HEK293 (cell line): ENCODE results near the gene CEBPZ.
A peak's percentile ranks its signal among the peaks of the same experiment; 100 is the strongest.

Experiments used
- CTCF ChIA-PET: fragments of 350-600 bp; formaldehyde crosslinking; extraction: SDS; loops from one replicate; lab custom pipeline; 2021; ENCODE audit warnings: antibody characterized with exemption; lab: Yijun Ruan, JAX
- POLR2A ChIA-PET: fragments of 300-600 bp; formaldehyde crosslinking; extraction: SDS; loops from one replicate; lab custom pipeline; 2020; ENCODE audit warnings: antibody characterized with exemption, inconsistent platforms; lab: Yijun Ruan, JAX
- H3K27ac ChIP-seq: fragments of 200-500 bp; sonication (Bioruptor generic); 2 replicates; pipeline ENCODE4 v1.5.1; 2014; ENCODE audit warnings: low read depth, low read length, control low read depth, inconsistent platforms; ENCODE audit errors: extremely low read depth
- H3K36me3 ChIP-seq, 2 experiments: fragments of 200-500 bp in 1 of 2; sonication (Bioruptor generic) in 1 of 2; 1 replicate in 1 of 2; 2 replicates in 1 of 2; pipeline ENCODE4 v1.5.1; 2014 to 2017; ENCODE audit warnings: inconsistent platforms in 2 of 2, low read length in 2 of 2; ENCODE audit not compliant: control insufficient read depth in 2 of 2, insufficient read depth in 1 of 2
- H3K4me1 ChIP-seq: fragments of 200-500 bp; sonication (Bioruptor generic); 2 replicates; pipeline ENCODE4 v1.5.1; 2014; ENCODE audit warnings: mild to moderate bottlenecking, low read length, inconsistent platforms; ENCODE audit not compliant: control insufficient read depth, insufficient read depth
- H3K4me3 ChIP-seq: 2 replicates; pipeline ENCODE4 v1.5.1; 2011; ENCODE audit warnings: low read depth, mild to moderate bottlenecking, control low read depth, low read length, moderate library complexity
- H3K9me3 ChIP-seq: fragments of 200-500 bp; sonication (Bioruptor generic); 2 replicates; pipeline ENCODE4 v1.5.1; 2014; ENCODE audit warnings: low read depth, low read length, inconsistent platforms; ENCODE audit not compliant: control insufficient read depth, insufficient read depth
- OSR2 ChIP-seq: fragments of 450-650 bp; formaldehyde crosslinking; IDR thresholded peaks from 2 replicates; pipeline ENCODE4 v1.5.1; 2016; ENCODE audit warnings: missing biosample characterization, missing genetic modification characterization
- SP3 ChIP-seq: fragments of 450-650 bp; formaldehyde crosslinking; IDR thresholded peaks from 2 replicates; pipeline ENCODE4 v1.5.1; 2016; ENCODE audit warnings: missing biosample characterization, missing genetic modification characterization
- TCF7L2 ChIP-seq: IDR thresholded peaks from 2 replicates; pipeline ENCODE4 v1.6.1; 2011; ENCODE audit warnings: low read depth, mild to moderate bottlenecking, inconsistent platforms, low read length, moderate library complexity, borderline replicate concordance
- ZIC2 ChIP-seq: fragments of 450-650 bp; formaldehyde crosslinking; IDR thresholded peaks from 2 replicates; pipeline ENCODE4 v1.5.1; 2016; ENCODE audit warnings: missing biosample characterization, missing genetic modification characterization
- ZNF114 ChIP-seq: fragments of 450-650 bp; formaldehyde crosslinking; IDR thresholded peaks from 2 replicates; pipeline ENCODE4 v1.5.0; 2017; ENCODE audit warnings: missing biosample characterization, missing genetic modification characterization
- ZNF132 ChIP-seq: fragments of 450-650 bp; formaldehyde crosslinking; IDR thresholded peaks from 2 replicates; pipeline ENCODE4 v1.5.1; 2017; ENCODE audit warnings: missing biosample characterization, missing genetic modification characterization, borderline replicate concordance
- ZNF623 ChIP-seq: fragments of 450-650 bp; formaldehyde crosslinking; IDR thresholded peaks from 2 replicates; pipeline ENCODE4 v1.5.1; 2016; ENCODE audit warnings: missing biosample characterization, missing genetic modification characterization
- ZNF645 ChIP-seq: fragments of 450-650 bp; formaldehyde crosslinking; IDR thresholded peaks from 2 replicates; pipeline ENCODE4; 2016; ENCODE audit warnings: missing biosample characterization, missing genetic modification characterization
- ZNF830 ChIP-seq: fragments of 450-650 bp; IDR thresholded peaks from 2 replicates; pipeline ENCODE4 v1.5.0; 2018; ENCODE audit warnings: missing biosample characterization, missing genetic modification characterization, low read depth, mild to moderate bottlenecking, moderate library complexity
- ZNF837 ChIP-seq: fragments of 450-650 bp; formaldehyde crosslinking; IDR thresholded peaks from 2 replicates; pipeline ENCODE4 v1.5.1; 2016; ENCODE audit warnings: missing biosample characterization, missing genetic modification characterization
- TF ChIP-seq, protein P1 (sequence below): fragments of 450-650 bp; formaldehyde crosslinking; IDR thresholded peaks from 2 replicates; pipeline ENCODE4 v1.5.1; 2016; ENCODE audit warnings: missing biosample characterization, missing genetic modification characterization
- TF ChIP-seq, protein P2 (sequence below): IDR thresholded peaks from 2 replicates; pipeline ENCODE4 v1.6.1; 2011; ENCODE audit warnings: mild to moderate bottlenecking, low read depth, low read length, borderline replicate concordance

CEBPZ gene

DNA sequence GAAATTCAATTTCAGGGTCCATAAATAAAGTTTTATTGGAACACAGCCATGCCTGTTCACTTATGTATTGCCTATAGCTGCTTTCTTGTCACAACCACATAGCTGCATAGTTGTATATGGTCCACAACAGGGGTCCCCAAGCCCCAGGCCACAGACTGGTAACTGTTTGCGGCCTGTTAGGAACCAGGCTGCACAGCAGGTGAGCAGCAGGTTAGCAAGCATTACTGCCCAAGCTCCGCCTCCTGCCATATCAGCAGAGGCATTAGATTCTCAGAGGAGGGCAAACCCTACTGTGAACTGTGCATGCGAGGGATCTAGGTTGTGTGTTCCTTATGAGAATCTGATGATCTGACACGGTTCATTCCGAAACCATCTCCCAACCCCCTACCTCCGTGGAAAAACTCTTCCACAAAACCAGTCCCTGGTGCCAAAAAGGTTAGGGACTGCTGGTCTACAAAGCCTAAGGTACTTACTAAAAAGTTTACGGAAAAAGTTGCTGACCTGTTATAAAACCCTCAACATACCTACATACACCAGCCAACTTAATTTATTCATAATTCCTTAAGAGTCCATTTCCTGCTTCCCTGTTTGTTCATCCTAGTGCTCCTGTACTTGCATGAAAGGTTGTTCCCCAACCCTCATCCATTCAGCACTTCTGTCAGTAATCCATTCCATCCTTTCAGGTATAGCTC lies 40.1 kb upstream of the CEBPZ start:
- TF ChIP-seq ZIC2 (tag by site-specific recombination), result peak; percentile 91
- no peak for TF ChIP-seq ZNF132 (tag by site-specific recombination)
- ChIA-PET CTCF (interaction anchor here (0.8 kb wide), 1 partner anchor 125 kb away, joined by 4 read pairs; no protein-coding TSS in a partner anchor), POLR2A (no interaction called here)
- no peak overlapping the region for H3K4me3 ChIP-seq
- no peaks in the 10 kb centered on the region for H3K9me3 ChIP-seq
- H3K36me3 ChIP-seq, result peaks cover 60 to 85% of the 10 kb centered on the region in 2 experiments
- H3K4me1 ChIP-seq, result no peaks in the 10 kb centered on the region
- H3K27ac ChIP-seq, result no peak overlapping the region

DNA sequence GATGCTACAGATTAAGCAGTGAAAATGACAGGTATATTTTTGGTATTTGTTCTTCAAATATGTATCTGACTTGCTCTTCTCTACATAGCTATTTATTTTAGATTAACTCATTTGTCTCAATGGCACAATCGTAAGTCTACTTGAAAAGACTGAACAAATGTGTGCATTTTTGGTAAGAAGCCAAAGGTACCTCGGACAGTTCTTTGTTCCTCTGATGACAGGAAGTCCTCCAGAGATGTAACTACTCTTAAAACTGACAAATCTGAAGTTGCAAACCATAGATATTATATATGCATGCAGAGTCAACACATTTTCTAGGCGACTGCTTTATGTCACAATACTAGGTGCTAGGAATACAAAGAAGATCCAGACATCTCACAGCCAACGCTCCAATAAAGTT lies 36.7 kb upstream of the CEBPZ start:
- ChIA-PET POLR2A (no interaction called here), CTCF (interaction anchor here (1.5 kb wide), 1 partner anchor 17 kb away, joined by 3 read pairs; no protein-coding TSS in a partner anchor)
- H3K36me3 ChIP-seq, result peaks cover 49 to 74% of the 10 kb centered on the region in 2 experiments
- TF ChIP-seq TCF7L2, result no peak
- no peak for TF ChIP-seq ZNF114 (tag by site-specific recombination)
- TF ChIP-seq, protein P1, sequence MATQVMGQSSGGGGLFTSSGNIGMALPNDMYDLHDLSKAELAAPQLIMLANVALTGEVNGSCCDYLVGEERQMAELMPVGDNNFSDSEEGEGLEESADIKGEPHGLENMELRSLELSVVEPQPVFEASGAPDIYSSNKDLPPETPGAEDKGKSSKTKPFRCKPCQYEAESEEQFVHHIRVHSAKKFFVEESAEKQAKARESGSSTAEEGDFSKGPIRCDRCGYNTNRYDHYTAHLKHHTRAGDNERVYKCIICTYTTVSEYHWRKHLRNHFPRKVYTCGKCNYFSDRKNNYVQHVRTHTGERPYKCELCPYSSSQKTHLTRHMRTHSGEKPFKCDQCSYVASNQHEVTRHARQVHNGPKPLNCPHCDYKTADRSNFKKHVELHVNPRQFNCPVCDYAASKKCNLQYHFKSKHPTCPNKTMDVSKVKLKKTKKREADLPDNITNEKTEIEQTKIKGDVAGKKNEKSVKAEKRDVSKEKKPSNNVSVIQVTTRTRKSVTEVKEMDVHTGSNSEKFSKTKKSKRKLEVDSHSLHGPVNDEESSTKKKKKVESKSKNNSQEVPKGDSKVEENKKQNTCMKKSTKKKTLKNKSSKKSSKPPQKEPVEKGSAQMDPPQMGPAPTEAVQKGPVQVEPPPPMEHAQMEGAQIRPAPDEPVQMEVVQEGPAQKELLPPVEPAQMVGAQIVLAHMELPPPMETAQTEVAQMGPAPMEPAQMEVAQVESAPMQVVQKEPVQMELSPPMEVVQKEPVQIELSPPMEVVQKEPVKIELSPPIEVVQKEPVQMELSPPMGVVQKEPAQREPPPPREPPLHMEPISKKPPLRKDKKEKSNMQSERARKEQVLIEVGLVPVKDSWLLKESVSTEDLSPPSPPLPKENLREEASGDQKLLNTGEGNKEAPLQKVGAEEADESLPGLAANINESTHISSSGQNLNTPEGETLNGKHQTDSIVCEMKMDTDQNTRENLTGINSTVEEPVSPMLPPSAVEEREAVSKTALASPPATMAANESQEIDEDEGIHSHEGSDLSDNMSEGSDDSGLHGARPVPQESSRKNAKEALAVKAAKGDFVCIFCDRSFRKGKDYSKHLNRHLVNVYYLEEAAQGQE (tag by site-specific recombination), result peak; percentile 76
- TF ChIP-seq ZNF623 (tag by site-specific recombination), result no peak
- TF ChIP-seq, protein P2, sequence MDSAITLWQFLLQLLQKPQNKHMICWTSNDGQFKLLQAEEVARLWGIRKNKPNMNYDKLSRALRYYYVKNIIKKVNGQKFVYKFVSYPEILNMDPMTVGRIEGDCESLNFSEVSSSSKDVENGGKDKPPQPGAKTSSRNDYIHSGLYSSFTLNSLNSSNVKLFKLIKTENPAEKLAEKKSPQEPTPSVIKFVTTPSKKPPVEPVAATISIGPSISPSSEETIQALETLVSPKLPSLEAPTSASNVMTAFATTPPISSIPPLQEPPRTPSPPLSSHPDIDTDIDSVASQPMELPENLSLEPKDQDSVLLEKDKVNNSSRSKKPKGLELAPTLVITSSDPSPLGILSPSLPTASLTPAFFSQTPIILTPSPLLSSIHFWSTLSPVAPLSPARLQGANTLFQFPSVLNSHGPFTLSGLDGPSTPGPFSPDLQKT, result no peak
- TF ChIP-seq OSR2 (tag by site-specific recombination), result no peak
- no peaks in the 10 kb centered on the region for H3K9me3 ChIP-seq
- no peak overlapping the region for H3K4me3 ChIP-seq
- no peak overlapping the region for H3K27ac ChIP-seq
- H3K4me1 ChIP-seq, result no peaks in the 10 kb centered on the region

GRCh38 chr2:37267685-37268084 lies 36.3 kb upstream of the CEBPZ start:
- no peak overlapping the region for H3K4me3 ChIP-seq
- H3K36me3 ChIP-seq, result peaks cover 46 to 72% of the 10 kb centered on the region in 2 experiments
- no peaks in the 10 kb centered on the region for H3K4me1 ChIP-seq
- POLR2A ChIA-PET, result no interaction called here
- TF ChIP-seq ZNF830 (tag by site-specific recombination) (no peak), ZNF645 (tag by site-specific recombination) (no peak), ZNF837 (tag by site-specific recombination) (no peak), SP3 (tag by site-specific recombination) (no peak)
- H3K27ac ChIP-seq, result no peak overlapping the region
- CTCF ChIA-PET, result interaction anchor here (1.5 kb wide), 1 partner anchor 17 kb away, joined by 3 read pairs; no protein-coding TSS in a partner anchor
- no peaks in the 10 kb centered on the region for H3K9me3 ChIP-seq
